GM18519 (cell line): Measurements from ENCODE around the gene GNPNAT1.
"Not testable (repeated sequence)": the region's sequence is repeated elsewhere in the genome, so short reads cannot be mapped to it uniquely, and the experiment has no call there.

Experiments
- ATAC-seq: cut with Tn5 transposase; IDR thresholded peaks from one replicate; pipeline ENCODE4 v1.9.1; 2021; ENCODE audit warnings: mild to moderate bottlenecking, moderate library complexity; ENCODE audit not compliant: unreplicated experiment, low FRiP score

GNPNAT1 gene

DNA sequence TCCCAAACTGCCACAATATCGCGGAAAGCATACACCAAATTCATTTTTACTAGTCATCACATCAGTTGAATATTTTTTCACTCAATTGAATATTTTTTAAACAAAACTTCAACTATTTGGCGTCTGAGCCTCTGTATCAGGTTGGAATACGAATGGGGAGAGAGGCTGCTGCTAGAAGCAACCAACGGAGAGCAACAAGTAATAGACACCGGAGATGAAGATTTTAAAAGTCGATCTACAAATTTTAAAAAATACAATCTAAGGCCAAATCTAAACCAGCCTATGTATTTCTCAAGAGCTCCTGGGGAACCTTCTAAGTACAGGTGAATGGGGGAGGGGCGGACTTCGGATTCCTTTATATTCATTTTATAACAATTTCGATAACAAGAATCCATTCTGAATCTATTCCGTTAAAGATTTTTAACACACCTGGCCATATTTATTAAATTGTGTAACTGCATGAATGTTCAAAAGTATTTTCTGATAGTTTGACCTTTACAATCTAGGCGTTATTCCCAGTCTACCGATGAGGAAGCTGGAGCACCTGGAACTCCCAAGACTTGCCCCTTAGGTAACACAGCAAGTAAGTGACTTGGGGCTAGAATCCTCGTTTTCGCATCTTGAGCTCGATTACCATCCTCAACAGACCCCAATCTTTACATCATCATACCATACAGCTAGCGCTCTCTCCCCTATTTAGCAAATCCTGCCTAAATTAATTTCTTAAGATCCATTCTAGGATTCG lies 1.2 kb downstream of the GNPNAT1 start:
- ATAC-seq: no peak

DNA sequence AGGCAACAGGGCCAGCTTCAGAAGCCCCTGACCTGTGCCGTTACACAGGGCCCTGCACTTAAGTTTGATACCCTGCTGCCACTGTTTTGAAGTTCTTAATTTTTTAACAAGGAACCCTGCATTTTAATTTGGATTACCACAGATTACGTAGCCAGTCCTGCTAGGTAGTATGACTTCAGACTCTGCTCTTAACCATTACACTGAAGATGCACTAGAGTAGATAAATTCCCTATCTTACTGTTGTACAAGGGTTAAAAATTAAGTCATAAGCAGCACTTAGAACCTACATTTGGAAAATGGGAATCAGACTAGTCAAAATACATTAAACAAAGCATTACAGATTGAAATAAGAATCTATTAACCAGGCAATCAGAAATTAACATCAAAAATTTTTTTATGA lies 2.3 kb downstream of the GNPNAT1 start:
- no peak for ATAC-seq

DNA sequence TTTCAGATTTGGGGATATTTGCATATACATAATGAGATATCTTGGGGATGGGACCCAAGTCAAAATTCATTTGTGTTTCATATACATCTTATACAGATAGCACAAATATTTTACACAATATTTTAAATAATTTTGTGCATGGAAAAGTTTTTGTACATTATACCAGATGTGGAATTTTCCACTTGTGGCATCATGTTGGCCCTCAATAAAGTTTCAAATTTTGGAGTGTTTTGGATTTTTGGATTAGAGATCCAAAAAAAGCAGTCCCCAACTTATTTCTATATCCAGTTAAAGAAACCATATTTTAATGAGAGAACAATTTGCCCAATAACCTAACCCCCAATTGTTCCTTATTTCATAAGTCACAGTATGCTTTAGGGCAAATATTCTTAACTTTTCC lies 4.5 kb downstream of the GNPNAT1 start:
- no peak for ATAC-seq

DNA sequence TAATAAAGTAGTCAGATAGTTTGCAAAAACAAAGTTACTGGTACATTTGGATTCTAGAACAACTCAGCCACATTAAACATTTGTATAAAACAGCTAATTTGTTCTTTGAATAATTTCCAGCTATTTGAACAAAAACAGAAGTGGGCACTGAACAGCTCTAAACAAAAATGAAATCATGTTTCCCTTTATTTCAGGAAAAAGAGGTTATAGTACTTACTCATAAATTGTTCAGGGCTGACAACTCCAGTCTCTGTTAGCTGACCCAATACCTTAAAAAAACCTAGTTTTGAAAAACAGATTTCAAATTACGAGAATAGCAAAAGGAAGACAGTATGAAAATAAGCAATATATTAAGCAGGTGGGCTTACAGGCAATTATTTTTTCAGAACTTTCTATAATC lies 8.2 kb downstream of the GNPNAT1 start:
- no peak for ATAC-seq

DNA sequence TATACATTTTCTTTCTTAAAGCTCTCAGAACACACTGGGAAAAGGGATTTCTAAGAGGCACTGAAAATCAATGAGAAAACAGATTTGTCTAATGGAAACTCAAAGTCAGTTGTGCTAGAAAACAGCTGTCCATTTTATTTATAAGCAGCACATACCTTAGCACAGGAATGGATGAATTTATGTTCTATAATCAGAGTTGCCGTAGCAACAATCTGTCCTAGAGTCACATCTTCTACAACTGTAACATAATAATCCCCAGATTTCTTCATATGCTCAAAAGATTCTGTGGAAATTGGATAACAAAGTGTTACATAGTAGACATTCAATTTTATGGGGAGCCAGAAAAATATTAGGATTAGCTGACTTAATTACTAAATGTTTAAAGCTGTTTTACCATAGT lies 9.8 kb downstream of the GNPNAT1 start:
- ATAC-seq: no peak

DNA sequence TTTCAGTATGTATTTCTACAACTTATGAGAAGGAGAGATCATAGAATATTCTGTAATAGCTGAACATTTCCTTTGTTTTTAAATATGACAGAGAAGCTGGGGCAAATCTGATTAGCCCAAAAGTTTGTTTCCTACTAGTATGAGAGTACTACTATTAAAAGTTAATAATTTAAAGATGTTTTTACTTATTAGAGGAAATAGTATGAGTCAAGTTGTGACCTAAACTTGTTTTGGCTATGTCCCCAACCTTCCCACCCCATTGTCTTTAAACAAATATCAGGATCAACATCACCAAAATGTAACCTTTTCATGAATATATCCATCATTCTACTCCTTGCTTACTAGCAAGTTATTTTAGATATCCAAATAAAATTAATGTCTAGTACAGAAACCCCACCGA lies 10.5 kb downstream of the GNPNAT1 start:
- no peak for ATAC-seq

DNA sequence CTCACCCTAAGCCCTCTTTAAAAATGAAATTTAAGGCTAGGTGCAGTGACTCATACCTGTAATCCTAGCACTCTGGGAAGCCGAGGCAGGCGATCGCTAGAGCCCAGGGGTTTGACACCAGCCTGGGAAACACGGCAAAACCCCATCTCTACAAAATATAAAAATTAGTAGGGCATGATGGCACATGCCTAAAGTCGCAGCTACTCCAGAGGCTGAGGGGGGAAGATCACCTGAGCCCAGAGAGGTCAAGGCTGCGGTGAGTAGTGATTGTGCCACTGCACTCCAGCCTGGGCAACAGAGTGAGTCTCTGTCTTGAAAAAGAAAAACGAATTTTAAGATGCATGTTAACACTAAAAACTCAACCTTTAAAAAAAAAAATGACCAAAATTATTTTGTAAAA lies 12.7 kb downstream of the GNPNAT1 start:
- ATAC-seq: no peak

DNA sequence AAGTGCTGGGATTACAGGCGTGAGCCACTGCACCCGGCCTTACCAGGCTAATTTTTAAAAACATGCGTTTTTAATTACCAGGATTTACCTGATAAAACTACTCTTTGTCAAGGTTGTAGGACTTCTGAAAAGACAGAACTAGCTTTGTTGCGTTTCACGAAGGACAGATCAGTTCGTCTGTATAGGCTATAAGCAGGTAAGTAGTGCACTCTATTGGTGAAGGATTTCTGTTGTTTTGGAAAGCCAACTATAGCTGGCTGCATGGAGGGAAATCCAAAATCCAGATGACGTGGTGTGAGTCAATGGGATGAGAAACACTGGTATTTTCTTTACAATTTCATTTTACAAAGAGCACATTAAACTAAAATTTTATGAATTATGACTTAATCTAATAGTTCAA lies 14.6 kb downstream of the GNPNAT1 start:
- no peak for ATAC-seq

DNA sequence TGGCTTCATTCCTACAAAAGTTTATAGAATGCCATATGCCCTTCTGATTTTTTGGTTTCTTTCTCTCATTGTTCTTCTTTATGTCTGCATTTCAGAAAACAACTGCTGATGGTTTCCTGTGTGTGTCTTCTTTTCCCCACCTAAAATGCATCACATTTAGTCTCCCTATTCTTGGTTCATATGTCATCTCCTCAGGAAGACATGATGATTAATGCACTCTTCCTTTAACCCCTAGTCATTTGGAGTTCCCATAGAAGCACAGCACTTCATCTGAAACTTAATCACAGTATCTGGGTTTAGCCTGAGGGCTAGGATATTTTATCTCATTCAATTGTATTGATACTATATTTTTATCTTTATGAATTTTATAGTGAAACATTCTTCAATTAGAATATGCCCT lies 21.5 kb downstream of the GNPNAT1 start:
- ATAC-seq: no peak

DNA sequence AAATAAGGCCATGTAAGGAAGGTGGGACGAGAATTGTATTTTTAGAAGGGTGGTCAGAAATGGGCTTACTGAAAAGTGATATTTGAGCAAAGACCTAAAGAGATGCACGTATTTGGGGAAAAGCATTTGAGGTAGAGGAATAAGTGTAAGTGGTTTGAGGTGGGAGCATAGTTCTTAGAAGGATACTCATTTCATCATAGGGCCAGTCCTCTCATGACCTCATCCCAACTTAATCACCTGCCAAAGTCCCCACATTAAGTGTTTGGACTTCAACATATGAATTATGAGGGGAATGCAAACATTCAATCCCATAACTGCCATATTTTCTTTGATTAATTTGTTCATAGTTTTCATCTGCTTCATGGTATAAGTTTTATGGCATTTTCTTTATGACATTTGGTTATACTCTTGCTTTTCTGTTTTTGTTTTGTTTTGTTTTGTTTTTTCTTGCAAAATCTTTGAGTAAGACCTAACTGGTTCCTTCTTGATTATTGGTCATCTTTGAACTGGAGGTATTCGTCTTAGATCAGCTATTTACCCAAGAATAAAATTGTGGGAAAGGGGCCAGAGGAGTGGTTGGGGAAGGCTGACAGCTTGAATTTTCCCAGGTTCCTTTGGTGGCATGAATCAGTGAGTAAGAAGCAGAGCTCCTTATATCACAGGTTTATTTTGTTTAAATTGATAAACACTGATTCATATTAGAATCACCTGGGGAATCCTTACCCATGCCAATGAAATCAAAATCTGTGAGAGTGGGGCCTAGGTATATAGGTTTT lies 24.2 kb downstream of the GNPNAT1 start:
- ATAC-seq: no peak

DNA sequence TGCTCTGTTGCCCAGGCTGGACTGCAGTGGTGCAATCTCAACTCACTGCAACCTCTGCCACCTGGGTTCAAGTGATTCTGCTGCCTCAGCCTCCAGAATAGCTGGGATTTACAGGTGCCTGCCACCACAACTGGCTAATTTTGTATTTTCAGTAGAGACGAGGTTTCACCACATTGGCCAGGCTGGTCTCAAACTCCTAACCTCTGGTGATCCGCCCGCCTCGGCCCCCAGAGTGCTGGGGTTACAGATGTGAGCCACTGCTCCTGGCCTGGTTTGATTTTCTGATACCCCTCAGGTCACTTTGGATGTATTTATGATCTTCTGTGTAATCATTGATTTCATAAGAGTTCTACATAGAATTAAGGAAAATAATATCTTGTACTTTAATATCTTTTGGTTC lies 28.5 kb downstream of the GNPNAT1 start:
- ATAC-seq: not testable (repeated sequence)

DNA sequence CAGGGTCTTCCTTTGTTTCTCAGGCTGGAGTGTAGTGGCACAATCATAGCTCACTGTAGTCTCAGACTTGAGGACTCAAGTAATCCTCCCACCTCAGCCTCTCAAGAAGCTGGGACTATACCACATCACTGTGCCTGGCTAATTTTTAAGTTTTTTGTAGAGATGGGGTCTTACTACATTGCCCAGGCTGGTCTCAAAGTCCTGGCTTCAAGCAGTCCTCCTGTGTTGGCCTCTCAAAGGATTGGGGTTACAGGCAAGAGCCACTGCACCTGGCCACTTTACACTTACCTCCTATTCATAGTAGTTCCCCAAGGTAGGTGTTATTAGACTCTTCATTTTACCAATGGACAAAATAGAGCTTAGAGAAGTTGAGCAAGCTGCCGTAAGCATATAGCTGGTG lies 32.3 kb downstream of the GNPNAT1 start:
- no peak for ATAC-seq

DNA sequence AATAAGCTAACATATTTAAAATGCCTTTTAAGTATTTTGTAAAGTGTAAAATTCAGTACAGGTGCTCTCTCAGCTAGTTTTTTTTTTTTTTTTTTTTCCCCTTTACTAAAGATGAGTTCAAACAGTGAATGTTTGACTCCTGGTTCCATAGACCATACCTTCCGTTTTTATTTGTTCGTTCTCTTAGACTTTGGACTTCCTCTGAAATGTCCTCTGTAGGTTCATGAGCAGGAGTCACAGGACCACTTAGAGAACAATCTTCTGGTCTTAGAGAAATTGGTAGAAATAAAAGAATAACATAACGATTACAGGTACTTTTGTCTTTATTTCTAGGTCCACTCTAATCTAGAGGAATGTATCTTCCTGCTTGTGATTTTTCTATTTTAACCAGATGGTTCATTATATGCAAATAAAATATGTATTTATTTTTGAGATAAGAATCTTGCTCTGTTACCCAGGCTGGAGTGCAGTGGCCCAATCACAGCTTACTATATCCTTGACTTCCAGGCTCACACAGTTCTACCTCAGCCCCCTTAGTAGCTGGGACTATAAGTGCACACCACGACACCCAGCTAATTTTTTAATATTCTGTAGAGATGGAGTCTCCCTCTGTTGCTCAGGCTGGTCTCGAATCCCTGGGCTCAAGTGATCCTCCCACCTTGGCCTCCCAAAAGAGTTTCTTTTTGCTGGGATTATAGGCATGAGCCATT lies 35.6 kb downstream of the GNPNAT1 start:
- ATAC-seq: no peak

DNA sequence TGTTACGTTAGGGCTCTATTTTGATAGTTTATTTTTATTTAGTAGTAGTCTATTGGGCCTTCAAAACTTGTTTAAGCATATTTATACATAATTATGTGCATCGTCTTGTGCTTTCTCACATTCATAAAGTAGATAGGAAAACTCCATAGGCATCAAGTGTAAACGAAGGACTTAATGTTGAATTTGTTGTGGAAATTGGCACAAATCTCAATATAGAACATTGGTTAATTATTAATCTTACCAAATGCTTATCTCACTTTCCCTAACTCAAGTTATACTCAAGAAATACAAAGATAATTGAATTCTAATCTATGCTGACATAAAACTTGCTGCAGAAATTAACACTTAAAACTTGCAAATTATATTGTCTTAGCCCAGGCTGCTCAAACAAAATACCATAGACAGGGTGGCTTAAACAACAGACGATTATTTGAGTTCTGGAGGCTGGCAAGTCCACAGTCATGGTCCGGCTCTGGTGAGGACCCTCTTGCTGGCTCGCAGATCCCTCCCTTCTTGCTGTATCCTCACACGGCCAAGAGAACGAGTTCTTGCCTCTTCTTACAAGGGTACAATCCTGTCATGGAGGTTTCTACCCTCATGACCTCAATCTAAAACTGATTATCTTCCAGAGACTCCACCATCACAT lies 42.6 kb downstream of the GNPNAT1 start:
- no peak for ATAC-seq

DNA sequence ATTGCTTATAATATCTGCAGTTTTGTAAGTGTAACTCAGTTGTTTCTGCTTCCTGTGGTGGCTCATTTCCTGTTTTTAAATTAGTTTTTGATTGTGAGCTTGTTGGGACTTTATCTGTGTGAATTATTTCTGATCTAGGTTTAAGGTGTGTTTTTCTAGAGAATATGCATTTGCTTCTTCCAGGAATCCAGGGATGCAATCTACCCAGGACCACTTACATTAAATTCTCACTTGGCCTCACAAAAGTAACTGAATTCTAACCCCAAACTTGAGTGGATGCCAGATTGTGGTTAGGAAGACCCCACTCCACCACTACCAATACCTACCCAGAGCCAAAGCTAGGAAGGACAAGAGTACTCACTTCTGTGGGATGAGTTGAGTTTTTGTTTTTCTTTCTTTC lies 49.5 kb downstream of the GNPNAT1 start:
- ATAC-seq: peak; percentile 28

DNA sequence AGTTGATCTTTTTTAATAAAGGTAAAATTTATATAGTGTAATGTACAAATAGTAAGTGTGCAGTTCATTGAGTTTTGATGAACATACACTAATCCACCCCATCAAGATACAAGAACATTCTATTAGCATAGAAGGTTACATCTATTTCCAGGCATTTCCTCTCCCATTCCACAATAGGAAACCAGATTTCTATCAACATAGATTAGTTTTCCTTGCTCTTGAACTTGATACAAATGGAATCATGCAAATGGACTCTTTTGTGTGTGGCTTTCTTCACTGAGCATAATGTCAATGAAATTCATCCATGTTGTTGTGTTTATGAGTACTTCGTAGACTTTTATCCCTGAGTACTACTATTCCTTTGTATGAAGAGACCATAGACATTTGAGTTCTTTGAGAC lies 50.7 kb downstream of the GNPNAT1 start:
- ATAC-seq: no peak

DNA sequence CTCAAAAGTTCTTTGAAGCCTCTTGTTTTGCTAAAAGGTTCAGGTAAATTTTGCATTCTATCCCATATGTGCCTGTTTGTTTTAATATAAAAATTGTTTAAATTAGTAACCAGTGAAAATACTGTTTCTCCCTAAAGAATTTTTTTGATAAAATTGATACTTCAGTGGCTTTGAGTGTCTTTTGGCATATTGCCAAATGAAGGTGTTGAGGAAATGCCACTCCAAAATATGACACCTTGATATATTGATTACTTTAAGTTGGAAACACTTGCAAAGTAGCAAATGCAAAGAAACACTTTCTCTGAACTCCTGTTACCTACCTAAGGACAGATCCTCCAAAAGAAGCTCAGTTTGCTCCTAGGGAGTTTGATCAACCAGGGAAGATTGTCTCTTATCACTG lies 53.0 kb downstream of the GNPNAT1 start:
- no peak for ATAC-seq

DNA sequence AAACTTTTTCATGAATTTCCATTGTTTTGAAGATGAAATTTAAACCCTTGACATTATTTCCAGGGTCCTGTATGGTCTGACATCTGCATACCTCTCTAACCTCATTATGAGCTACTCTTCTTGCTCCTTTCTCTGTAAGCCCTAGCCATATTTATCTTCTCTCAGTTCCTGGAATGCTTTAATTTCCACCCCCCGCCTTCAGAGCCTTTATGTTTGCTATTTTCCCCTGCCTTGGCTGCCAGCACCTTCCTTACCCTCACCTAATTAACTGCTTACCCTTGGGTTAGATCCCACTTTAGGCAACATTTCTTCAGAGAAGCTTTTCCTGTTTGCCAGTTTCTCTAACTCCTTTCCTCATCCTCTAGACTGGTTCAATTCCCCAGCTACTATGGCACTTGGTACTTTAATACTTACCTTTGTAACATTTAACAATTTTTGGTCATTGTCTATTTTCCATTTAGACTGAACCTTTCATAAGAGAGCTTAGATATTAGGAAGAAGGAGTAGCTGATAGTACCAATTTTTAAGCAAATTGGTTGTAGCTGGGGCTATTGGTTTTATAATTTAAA lies 55.4 kb downstream of the GNPNAT1 start:
- no peak for ATAC-seq

DNA sequence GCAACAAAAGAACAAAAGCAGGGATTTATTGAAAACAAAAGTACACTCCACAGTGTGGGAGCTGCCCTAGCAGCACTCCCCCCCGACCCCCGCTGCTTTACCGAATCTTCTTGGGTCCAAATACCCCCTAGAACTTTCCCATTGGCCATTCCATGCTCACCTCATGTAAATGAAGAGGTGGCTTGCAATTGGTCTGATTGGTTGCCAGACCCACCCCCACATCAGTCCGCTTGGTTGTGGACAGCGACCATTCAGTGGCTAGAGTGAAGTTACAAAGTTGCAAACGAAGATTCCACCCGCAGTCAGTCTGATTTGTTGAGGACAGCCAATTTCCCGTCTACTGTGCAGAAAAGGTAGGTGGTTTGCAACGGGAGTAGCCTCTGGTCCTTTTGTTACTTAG lies 57.6 kb downstream of the GNPNAT1 start:
- ATAC-seq: no peak

DNA sequence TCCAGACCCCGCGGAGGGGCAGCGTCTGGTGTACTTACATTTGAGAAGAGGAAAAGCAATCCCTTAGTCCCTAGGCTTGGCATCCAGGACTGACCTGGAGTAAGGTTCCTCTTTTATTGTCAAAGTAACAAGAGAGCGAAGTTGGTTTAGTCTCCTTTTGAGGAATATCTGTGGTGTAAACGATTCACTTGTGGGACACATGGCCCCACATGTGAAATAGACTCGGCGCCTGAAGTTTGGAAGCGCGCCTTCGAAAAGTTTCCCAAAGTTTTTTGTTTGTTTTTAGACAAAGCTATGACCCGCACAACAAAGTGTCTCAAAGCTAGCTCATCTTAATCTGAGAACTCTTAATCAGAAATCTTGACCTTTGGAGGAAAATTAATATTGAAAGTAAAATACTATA lies 60.7 kb downstream of the GNPNAT1 start:
- no peak for ATAC-seq
